ENCODE results near the gene CFAP97D2. TPM values are rescaled to one million over a fixed set of nuclear protein-coding genes. Genes with fewer than 3 reads are reported as not detected.
"Not testable (repeated sequence)": the region's sequence is repeated elsewhere in the genome, so short reads cannot be mapped to it uniquely, and the experiment has no call there.

Gene CFAP97D2
- total and polyA plus RNA-seq, 2 of the 13 experiments (the other 11 are each of a cell fraction or from before 2014, with no cell fraction given): not detected

DNA sequence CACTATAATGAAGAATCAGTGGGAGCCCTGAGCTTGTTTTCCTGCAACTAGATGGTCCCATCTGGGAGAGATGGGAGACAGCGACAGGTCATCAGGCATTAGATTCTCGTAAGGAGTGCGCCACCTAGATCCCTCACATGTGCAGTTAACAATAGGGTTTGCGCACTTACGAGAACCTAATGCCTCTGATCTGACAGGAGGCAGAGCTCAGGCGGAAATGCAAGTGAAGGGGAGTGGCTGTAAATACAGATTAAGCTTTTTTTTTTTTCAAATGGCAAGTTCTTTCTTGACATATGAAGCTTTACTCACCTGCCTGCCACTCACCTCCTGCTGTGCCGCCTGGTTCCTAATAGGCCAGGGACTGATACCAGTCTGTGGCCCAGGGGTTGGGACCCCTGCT lies 70.0 kb downstream of the CFAP97D2 start (continued):
- TF ChIP-seq LCORL (IDR thresholded peaks at IDR 0.05): no peak
- no peak for TF ChIP-seq LCORL (CRISPR knock-in tag; IDR thresholded peaks at IDR 0.05)
- TF ChIP-seq ZNF292 (CRISPR knock-in tag; IDR thresholded peaks at IDR 0.05; ENCODE audit: borderline replicate concordance, low read depth): no peak
- no peak for TF ChIP-seq CCDC6 (CRISPR knock-in tag; IDR thresholded peaks at IDR 0.05)
- TF ChIP-seq, protein P1, sequence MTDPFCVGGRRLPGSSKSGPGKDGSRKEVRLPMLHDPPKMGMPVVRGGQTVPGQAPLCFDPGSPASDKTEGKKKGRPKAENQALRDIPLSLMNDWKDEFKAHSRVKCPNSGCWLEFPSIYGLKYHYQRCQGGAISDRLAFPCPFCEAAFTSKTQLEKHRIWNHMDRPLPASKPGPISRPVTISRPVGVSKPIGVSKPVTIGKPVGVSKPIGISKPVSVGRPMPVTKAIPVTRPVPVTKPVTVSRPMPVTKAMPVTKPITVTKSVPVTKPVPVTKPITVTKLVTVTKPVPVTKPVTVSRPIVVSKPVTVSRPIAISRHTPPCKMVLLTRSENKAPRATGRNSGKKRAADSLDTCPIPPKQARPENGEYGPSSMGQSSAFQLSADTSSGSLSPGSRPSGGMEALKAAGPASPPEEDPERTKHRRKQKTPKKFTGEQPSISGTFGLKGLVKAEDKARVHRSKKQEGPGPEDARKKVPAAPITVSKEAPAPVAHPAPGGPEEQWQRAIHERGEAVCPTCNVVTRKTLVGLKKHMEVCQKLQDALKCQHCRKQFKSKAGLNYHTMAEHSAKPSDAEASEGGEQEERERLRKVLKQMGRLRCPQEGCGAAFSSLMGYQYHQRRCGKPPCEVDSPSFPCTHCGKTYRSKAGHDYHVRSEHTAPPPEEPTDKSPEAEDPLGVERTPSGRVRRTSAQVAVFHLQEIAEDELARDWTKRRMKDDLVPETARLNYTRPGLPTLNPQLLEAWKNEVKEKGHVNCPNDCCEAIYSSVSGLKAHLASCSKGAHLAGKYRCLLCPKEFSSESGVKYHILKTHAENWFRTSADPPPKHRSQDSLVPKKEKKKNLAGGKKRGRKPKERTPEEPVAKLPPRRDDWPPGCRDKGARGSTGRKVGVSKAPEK (CRISPR knock-in tag; IDR thresholded peaks at IDR 0.05; ENCODE audit: borderline replicate concordance): no peak
- no peak for TF ChIP-seq RXRA (CRISPR knock-in tag; IDR thresholded peaks at IDR 0.05)
- TF ChIP-seq NCOA1 (CRISPR knock-in tag; IDR thresholded peaks at IDR 0.05): no peak
- TF ChIP-seq ARNT (IDR thresholded peaks at IDR 0.05): no peak

DNA sequence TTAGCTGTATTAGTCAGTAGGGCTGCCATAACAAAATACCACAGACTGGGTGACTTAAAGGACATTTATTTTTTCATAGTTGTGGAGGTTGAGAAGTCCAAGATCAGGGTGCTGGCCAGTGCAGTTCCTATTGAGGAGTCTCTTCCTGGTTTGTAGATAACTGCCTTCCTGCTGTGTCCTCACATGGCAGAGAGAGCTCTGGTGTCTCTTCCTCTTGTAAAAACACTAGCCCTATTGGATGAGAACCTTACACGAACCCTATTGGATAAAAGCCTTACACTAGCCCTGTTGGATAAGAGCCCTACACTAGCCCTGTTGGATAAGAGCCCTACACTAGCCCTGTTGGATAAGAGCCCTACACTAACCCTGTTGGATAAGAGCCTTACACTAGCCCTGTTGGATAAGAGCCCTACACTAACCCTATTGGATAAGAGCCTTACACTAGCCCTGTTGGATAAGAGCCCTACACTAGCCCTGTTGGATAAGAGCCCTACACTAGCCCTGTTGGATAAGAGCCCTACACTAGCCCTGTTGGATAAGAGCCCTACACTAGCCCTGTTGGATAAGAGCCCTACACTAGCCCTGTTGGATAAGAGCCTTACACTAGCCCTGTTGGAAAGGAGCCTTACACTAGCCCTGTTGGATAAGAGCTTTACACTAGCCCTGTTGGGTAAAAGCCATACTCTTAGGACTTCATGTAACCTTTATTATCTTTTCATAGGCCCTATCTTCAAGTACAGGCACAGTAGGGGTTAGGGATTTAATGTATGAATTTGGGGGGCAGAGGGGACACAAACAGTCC lies 72.8 kb downstream of the CFAP97D2 start:
- H3K9me3 ChIP-seq (ENCODE audit: low read length); in situ Hi-C loops (cut with HindIII; ENCODE audit: extremely low pct_ligation_motif_present, low pct_unique_long_range_greater_than_20kb); H3K27ac ChIP-seq (ENCODE audit: extremely low read length, insufficient read depth, low read length); BruUV-seq (replicated peaks); H3K9ac ChIP-seq (ENCODE audit: insufficient read depth, low read depth, low read length); H2AFZ ChIP-seq (ENCODE audit: low read length); H3K4me2 ChIP-seq (ENCODE audit: low read depth, low read length); DNase-seq (ENCODE audit: low spot score); H3K4me1 ChIP-seq (ENCODE audit: insufficient read depth, low read length); ATAC-seq; CTCF ChIA-PET (ENCODE audit: low intra/inter-chr PET ratio, low total read pairs); FAIRE-seq; intact Hi-C loops (cut with micrococcal nuclease; ENCODE audit: unreplicated experiment); H3K4me3 ChIP-seq (replicated peaks in 1 of 3; ENCODE audit: insufficient read depth in 1 of 3, low read depth in 2 of 3, low read length in 3 of 3); H4K20me1 ChIP-seq (ENCODE audit: insufficient read depth, low read length); H3K79me2 ChIP-seq (ENCODE audit: insufficient read depth, low read length); H3K27me3 ChIP-seq (ENCODE audit: control insufficient read depth in 1 of 2, insufficient read depth in 2 of 2, low read length in 2 of 2): not testable (repeated sequence)
- POLR2A ChIA-PET: interaction anchor here (0.9 kb wide), 1 partner anchor 29 kb away, joined by 3 read pairs; the partner anchor contains the start of gene UPF3A
- WGBS (ENCODE audit: low lambda C conversion rate): 89% methylated on average over 1 of the region's 1 CpG
- peaks cover 15 to 71% of the 10 kb centered on the region in 2 experiments; a peak in 4 of 5 replicates for H3K36me3 ChIP-seq (replicated peaks in 1 of 2; ENCODE audit: control insufficient read depth in 1 of 2, insufficient read depth in 2 of 2, low read length in 2 of 2)

Measured in HepG2 (cell line).